Erythroblast (primary cell): ENCODE measurements around the gene IRF2BP2.

ENCODE experiments used
- GATA1 ChIP-seq: IDR thresholded peaks from 2 replicates; pipeline ENCODE4 v1.6.1; 2011; ENCODE audit warnings: low read depth, mild to moderate bottlenecking, control low read depth, low read length, moderate library complexity
- POLR2A ChIP-seq: IDR thresholded peaks from 2 replicates; pipeline ENCODE4 v1.6.1; 2011; ENCODE audit warnings: mild to moderate bottlenecking, low read length

DNA sequence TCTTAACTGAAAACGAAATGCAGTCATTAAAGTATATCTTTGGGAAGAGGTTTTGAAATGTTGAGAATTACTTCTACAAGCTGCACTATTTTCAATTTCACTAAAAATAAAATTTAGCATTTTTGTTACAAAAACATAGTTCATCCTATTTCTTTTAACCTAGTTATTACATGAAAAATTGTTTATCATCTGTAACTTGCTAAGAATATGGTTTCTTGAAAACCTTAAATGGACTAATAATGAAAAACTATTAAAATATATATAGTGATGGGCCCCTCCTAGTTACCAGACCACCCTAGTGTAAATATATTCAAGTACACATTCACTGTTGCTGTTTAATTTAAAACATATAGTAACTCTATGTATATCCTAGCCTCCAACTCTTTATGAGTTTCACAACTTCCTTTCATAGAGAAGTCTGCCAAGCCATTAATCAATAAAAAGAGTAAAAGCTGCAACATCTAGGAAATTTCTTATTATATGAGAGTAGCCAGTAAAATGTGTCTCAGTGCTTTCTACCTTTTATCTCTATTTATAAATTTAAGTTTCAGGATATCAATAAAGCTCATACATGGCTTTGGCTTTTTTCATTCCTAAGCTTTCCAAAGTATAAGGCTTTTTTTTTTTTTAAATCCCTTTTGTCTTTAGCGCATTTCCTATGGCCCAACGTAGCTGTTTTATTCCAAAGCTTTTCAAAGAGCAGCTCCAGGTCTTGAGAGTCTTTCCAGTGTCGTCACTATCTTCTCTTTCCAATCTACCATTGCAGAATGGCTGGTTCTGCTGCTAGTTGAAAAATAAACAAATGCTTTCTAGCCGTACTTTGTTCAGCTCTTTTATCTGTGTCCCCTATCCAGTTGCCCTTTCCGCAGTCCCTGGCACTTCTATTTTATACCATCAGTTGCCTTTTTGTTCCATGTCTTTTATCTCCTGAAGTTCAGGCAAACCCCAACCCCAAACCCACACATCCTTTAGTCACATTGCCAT is 6.5 kb downstream of the IRF2BP2 start:
- TF ChIP-seq POLR2A: peak; percentile 47
- no peak for TF ChIP-seq GATA1
